GM21619 (cell line): ENCODE measurements around the gene SLAMF6.
"Not testable (repeated sequence)": the region's sequence is repeated elsewhere in the genome, so short reads cannot be mapped to it uniquely, and the experiment has no call there.

Experiments
- ATAC-seq: cut with Tn5 transposase; IDR thresholded peaks from one replicate; pipeline ENCODE4 v1.9.1; 2021; ENCODE audit not compliant: unreplicated experiment

The SLAMF6 gene

DNA sequence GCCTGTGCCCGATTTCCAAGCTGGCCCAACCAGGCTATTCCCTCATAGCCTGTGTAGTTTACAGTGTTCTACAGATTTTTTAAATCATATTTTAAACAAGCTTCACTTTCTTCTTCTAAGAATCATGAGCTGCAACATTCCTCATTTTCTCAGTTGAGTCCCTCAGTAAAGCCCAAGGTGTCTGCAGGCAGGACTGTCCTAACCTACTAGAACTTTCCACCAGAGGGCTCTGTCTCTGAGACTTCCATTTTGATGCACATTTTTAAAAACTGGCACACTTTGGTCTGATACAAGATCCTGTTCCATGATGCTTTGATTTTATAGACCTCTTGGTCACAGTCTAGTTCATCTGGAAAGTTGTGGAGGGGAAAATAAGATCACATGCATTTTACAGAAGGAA is 21.6 kb upstream of the SLAMF6 start:
- no peak for ATAC-seq

DNA sequence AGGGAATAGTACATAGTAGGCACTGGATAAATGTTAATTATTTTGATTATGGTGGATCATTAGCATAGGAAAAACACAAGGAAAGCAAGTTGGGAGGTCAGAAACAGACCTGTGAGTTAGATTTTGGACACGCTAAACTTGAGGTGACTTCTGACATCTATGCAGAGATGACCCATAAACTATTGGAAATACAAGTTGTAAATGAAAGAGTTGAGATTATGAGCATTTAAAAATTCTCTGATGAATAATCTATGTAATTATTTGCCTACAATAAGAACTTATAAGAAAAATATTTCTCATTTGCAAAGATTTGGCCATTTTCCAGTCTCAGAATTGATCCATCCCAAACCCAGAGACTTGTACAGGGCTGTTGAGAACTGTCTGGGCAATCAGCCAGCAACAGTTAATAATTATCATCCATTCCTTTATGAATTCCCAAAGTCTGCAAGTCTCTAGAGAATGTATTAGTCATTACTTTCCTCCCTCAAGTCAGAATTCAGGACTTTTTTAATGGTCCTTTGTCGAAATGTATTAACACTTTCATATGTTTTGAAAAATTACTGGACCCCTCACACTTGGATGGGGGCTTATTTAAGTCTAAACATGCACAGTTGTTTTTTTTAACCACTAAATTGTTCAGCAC is 19.4 kb upstream of the SLAMF6 start:
- ATAC-seq, result no peak

DNA sequence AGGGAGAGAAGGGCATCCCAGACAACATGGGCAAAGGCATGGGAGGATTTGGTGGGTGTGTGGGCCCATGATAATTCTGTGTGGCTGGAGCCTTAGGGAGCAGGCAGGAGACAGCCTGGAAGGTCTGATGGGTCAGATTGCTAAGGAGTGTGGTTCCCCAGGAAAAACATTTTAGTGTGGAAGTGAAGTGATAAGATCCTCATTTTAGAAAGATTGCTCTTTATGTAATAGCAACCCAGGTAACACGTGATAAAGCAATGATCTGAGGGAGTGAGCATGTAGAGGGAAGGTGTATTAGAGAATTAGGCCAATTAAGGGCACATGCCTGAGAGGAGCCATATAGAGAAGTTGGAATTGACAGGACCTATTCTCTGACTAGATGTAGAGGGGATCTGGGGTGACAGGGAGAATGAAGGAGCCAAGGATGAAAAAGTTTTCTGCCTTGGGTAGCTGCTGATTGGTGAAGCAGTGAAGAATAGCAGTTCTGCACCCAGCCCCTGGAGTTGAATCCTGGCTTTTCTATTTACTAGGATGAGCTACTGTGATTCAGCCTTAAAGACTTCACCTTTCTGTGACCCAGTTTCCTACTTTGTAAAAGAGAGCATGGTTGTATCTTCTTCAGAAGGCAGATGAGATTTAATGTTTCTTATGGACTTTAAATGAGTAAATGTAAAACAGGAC is 18.7 kb upstream of the SLAMF6 start:
- no peak for ATAC-seq

DNA sequence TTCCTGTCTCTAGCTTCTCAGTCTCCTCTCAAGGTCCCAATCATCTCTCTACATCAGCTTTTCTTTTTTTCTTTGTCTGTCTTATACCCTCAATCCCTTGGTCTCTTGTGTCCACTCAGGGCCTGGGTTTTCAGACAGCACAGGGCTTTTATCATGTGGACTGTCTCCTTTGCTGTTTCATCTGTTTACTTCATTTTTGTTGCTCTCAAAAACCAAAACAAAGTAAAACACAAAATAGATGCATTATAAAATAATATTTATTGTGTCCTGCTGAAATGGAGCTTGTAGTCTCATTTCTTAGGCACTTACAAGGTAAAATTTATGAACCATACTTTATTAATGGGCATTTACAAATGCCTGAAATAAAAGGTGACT is 17.8 kb upstream of the SLAMF6 start:
- ATAC-seq, result no peak

DNA sequence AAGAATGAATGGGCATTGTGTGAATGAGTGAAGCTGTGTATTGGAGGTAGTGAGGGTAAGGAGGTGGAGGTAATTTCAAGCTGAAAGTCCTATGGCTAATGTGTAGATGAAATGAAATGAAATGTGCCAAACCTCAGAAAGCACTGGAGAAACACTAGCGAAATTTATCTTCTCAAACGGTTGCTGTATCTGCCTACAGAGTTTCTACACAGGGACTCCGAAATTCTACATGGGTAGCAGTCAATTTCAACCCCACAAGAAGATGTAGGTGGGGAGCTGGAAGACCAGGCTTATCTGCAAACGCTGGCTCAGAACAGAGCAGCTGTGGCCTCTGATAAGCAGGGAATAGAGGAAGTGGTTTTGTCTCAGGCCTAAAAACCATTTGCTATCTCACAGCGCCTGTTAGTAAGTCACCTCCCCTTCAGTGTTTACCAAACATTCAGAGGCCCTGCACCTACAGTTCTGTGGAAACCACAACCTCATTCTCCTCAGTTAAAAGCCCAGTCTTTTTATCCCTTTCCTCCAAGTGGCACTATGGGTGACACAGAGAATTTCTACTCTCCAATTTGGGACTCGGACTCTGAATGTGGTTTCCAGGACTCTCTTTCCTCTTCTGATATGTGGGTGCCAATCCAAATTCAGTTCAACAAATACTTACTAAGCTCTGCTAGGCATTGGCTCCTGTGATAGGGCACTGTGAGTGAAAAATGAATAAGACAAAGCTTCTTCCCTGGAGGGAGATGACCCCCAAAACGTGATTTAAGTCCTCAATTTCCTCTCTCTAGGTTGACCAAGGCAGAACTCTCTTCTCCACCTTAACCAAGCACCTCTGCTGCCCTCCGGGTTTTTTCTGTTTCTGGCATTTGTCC is 17.2 kb upstream of the SLAMF6 start:
- ATAC-seq, result peak; percentile 89

DNA sequence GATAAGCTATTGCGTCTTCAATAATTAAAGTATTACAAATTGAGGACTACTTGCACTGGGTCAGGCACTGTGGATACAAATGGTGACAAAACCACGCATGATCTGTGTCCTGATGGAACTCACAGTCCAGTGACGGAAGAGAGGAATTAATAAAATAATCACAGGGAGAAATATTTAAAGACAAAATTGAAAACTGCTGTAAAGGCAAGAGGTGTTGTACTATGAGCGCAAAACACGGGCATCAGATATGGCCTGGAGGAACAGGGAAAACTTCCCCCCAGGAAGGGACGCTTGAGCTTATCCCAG is 16.6 kb upstream of the SLAMF6 start:
- ATAC-seq, result no peak

DNA sequence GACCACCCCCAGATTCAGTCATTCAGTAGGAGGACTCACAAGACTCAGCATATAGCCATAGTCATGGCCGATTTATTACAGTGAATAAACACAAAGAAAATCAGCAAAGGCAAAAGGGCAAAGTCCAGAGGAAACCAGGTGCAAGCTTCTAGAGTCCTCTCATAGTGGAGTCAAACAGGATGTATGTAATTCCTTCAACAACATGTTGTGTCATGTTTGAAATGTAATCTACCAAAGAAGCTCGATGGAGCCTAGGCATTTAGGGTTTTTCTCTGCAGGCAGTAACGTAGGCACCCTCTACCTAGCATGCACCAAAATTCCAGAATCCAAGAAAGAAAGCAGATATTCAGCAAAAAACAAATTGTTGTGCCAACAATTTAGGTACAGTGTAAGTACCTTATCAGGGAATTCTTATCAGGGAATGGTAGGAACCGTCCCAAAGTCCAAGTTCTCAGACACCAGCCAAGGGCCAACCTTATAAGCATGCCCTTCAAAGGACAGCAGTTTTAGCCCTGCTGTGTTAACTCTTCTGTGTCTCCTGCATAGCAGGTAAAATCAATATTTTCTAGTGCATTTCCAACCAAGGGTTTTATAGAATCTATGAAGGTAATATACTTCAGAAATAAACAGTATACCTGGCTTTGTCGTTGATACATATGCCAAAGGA is 16.1 kb upstream of the SLAMF6 start:
- no peak for ATAC-seq

DNA sequence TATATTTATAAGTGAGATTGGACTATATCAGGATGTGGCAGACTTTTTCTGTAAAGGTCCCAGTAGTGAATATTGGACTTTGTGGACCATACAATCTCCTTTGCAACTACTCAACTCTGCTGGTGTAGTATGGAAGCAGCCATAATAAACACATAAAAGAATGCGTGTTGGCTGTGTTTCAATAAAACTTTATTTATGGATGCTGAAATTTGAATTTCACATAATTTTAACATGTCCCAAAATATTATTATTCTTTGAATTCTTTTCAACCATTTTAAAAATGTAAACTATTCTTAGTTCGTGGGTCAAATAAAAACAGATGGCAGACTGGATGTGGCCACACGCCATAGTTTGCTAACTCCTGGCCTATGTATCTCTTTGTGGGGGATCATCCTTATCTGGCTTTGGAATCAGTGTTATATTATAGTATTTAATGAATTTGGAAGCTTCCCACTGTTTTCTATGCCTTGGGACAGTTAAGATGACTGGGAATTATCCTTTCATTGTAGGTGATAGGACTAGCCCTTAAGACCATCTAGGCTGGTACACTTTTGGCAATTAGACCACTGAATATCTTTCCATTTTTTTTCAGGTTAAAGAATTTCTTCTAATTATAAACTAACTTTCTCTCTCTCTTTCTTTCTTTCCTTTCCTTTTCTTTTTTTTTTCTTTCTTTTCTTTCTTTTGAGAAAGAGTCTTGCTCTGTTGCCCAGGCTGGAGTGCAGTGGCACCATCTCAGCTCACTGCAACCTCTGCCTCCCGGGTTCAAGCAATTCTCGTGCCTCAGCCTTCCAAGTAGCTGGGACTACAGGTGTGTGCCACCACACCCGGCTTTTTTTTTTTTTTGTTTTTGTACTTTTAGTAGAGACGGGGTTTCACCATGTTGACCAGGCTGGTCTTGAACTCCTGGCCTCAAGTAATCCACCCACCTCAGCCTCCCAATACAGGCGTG is 14.9 kb upstream of the SLAMF6 start:
- ATAC-seq, result no peak

DNA sequence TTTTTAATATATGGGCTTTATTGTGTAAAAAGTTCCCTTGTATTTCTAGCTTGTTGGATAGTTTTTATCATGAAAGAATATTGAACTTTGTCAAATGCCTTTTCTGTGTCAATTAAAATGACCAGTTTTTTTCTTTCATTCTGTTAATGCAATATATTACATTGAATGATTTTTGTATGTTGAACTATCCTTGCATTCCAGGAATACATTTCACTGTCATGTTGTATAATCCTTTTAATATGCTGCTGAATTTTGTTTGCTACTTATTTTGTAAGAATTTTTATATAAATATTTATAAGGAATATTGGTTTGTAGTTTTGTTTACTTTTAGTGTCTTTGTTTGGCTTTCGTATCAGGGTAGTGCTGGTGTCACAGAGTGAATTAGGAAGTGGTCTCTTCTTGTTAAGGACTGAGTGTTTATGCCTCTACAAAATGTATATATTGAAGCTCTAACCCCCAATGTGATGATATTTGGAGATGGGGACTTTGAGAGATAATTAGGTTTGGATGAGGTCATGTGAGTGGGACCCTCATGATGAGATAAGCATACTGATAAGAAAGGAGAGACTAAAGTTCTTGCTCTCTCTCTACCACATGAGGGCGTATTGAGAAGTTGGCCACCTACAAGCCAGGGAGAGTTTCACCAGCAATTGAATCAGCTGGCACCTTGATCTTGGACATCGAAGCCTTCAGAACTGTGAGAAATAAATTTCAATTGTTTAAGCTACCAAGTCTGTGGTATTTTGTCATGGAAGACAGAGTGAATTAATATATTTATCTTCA is 12.0 kb upstream of the SLAMF6 start:
- ATAC-seq, result no peak

DNA sequence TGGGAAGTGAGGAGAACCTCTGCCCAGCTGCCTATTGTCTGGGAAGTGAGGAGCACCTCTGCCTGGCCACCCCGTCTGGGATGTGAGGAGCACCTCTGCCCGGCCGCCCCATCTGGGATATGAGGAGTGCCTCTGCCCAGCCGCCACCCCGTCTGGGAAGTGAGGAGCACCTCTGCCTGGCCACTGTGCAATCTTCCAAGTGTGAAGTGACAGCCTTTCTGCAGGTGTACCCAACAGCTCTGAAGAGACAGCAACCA is 9.4 kb upstream of the SLAMF6 start:
- ATAC-seq, result not testable (repeated sequence)

DNA sequence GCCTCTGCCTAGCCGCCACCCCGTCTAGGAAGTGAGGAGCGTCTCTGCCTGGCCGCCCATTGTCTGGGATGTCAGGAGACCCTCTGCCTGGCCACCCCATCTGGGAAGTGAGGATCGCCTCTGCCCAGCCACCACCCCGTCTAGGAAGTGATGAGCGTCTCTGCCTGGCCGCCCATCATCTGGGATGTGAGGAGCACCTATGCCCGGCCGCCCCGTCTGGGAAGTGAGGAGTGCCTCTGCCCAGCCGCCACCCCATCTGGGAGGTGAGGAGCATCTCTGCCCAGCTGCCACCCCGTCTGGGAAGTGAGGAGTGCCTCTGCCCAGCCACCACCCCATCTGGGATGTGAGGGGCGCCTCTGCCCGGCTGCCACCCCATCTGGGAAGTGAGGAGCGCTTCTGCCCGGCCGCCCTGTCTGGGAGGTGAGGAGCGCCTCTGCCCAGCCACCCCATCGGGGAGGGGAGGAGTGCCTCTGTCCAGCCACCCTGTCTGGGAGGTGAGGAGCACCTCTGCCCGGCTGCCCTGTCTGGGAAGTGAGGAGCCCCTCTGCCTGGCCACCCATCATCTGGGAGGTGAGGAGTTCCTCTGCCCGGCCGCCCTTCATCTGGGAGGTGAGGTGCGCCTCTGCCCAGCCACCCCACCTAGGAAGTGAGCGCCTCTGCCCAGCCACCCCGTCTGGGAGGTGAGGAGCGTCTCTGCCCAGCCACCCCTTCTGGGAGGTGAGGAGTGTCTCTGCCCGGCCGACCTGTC is 8.9 kb upstream of the SLAMF6 start:
- not testable (repeated sequence) for ATAC-seq

DNA sequence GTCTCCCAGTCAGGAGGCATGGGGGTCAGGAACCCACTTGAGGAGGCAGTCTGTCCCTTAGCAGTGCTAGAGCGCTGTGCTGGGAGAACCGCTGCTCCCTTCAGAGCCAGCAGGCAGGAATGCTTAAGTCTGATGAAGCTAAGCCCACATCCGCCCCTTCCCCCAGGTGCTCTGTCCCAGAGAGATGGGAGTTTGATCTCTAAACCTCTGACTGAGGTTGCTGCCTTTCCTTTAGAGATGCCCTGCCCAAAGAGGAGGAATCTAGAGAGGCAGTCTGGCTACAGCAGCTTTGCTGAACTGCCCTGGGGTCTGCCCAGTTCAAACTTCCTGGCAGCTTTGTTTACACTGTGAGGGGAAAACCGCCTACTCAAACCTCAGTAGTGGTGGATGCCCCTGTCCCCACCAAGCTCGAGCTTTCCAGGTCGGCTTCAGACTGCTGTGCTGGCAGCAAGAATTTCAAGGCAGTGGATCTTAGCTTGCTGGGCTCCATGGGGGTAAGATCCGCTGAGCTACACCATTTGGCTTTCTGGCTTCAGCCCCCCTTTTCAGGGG is 6.4 kb upstream of the SLAMF6 start:
- ATAC-seq, result not testable (repeated sequence)

DNA sequence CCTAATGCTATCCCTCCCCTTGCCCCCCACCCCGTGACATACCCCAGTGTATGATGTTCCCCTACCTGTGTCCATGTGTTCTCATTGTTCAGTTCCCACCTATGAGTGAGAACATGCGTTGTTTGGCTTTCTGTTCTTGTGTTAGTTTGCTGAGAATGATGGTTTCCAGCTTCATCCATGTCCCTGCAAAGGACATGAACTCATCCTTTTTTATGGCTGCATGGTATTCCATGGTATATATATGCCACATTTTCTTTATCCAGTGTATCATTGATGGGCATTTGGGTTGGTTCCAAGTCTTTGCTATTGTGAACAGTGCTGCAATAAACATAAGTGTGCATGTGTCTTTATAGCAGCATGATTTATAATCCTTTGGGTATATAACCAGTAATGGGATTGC is 734 bp upstream of the SLAMF6 start:
- ATAC-seq, result not testable (repeated sequence)

DNA sequence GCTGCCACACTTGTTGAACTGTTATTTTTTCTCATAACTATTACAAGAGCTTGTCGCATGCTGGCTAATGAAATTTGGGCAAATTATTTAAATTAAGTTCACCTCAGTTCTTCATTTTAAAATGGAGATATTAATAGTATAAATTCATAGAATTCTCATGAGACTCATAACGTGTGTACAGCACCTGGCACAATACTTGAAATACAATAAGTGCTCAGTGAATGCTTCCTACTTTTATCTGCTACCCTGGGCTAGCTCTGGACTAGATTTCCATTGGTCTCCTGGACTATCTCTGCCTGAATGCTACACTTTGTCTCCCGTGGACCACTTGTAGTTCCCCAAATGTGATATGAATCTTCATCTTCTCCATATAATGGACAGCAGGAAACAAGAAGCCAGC is 919 bp downstream of the SLAMF6 start:
- no peak for ATAC-seq

DNA sequence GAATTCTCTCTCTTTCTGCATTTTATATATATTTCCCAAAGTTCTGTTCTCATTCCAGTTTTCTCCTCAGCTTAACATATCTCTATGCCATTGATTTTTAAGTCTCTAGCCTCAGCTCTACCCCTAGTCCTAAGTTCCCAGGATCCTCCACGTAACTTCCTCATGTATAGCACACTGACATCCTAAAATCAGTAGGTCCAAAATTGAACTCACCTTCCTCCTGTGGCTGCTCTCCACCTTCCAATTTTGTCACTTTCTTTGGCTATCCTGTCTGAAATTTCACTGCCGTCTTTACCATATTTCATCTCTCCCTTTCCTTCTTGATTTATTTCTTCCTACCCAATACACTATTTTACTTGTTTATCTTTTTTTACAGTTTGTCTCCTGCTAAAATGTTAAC is 1.5 kb downstream of the SLAMF6 start:
- ATAC-seq, result no peak

DNA sequence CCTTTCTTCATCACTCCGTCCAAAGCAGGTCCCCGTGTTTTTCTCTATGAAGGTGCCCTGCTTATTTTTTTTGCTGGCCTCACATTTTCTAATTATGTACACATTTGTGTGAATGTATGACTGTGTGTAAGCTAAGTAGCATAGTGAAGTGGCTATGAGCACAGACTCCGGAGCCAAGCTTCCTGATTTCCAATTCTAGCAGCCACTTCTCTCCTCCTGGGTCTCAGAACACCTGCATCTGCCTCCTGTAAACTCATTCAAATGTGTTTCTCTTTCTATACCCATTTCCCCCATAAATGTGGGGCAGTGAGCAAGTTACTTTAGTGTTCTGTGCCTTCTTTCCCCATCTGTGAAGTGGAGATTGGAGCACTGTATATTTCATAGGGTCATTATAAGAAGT is 2.1 kb downstream of the SLAMF6 start:
- ATAC-seq, result no peak

DNA sequence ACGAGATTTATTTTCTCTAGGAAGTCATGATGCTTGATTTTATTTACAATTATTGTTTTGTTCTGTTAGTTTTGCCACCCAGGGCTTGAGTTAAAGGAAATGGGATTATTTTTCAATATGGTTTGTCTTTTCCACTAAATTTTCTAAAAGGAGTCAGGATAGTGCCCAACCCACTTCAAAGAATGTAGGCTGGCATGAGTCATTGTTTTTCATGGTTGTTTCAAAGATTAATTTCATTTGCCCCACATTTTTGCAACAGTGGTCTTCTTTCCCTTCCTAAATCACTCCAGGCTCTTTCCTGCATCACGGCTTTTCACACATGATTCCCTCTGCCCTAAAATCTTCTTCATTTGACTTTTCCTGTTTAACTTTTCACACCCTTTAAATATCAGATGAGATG is 2.5 kb downstream of the SLAMF6 start:
- ATAC-seq, result no peak

DNA sequence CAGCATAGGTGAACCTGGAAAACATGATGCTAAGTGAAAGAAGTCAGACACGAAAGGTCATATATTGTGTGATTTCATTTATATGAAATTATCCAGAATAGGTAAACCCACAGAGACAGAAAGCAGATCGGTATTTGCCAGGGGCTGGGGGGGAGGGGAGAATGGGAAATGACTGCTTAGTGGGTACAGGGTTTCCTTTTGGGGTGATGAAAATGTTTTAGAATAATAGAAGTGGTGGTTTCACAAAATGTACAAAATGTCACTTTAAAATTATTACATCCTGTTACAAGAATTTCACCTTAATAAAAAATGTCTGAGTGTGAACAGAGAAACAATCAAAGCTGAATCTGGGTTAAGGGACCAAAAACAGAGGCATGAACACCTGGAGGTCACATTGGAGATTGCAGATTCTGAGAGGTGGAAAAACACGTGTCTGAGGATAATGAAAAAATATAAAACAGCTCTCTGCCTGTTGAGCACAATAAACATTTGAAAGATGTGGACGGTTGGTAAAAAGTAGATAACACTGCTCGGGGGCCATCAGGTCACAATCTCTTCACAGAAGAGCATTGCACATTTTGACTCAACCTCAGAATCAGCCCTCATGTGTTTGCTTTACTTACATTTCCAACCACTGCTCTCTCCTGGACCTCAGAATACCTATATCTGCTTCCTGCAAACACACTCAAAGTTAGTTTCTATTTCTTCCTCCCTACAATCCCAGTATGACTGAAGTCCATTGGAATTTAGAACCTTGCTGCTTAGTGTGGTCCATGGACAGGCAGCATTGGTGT is 3.2 kb downstream of the SLAMF6 start:
- ATAC-seq, result no peak
